HepG2 (cell line): ENCODE measurements around the gene SIDT1. TPM values are rescaled to one million over a fixed set of nuclear protein-coding genes. Genes with fewer than 3 reads are reported as not detected.

Experiments
- ZFAT ChIP-seq: sonication (generic); formaldehyde crosslinking; conservative IDR thresholded peaks from 2 replicates; pipeline ENCODE4 v1.8.1; 2023; ENCODE audit warnings: missing genetic modification reagents, inconsistent platforms
- ZFP82 ChIP-seq: sonication (generic); formaldehyde crosslinking; IDR thresholded peaks from 2 replicates; pipeline ENCODE4 v1.5.1; 2020; ENCODE audit warnings: mild to moderate bottlenecking, missing genetic modification reagents, borderline replicate concordance
- ZNF749 ChIP-seq: sonication (generic); formaldehyde crosslinking; IDR thresholded peaks from 2 replicates; pipeline ENCODE4 v1.8.0; 2022; ENCODE audit warnings: mild to moderate bottlenecking, missing genetic modification reagents, moderate library complexity, borderline replicate concordance
- polyA plus RNA-seq, 8 experiments: library from polyadenylated mRNA; depleted of rRNA in 3 of 8; stranded (reverse) in 7 of 8; unstranded in 1 of 8; fragments of >200 nt; fragmentation: Illumina TruSeq in 4 of 8; extraction: Trizol in 4 of 8; gene quantifications; 2 replicates each; pipeline versions ENCODE4 v1.2.1 to v1.2.3, GENCODE V29; 2011 to 2016; ENCODE audit warnings: low read depth in 4 of 8, missing spikeins in 1 of 8, mixed read lengths in 1 of 8; ENCODE audit not compliant: insufficient read depth in 1 of 8
- total RNA-seq, 5 experiments: library from RNA; depleted of rRNA; stranded (reverse); fragments of >200 nt; fragmentation: Illumina TruSeq; extraction: Trizol; gene quantifications; 2 replicates each; pipeline ENCODE4 v1.2.3, GENCODE V29; 2016; ENCODE audit warnings: low read depth in 1 of 5
- TF ChIP-seq, protein P1 (sequence below): sonication (generic); formaldehyde crosslinking; IDR thresholded peaks from 2 replicates; pipeline ENCODE4 v1.4.0; 2020; ENCODE audit warnings: missing genetic modification reagents
- TF ChIP-seq, protein P2 (sequence below): sonication (generic); formaldehyde crosslinking; IDR thresholded peaks from 2 replicates; pipeline ENCODE4 v1.8.0; 2022; ENCODE audit warnings: missing genetic modification reagents, mild to moderate bottlenecking, inconsistent platforms, borderline replicate concordance
- TF ChIP-seq, protein P3 (sequence below): sonication (generic); formaldehyde crosslinking; IDR thresholded peaks from 2 replicates; pipeline ENCODE4 v1.4.0; 2020; ENCODE audit warnings: missing genetic modification reagents, borderline replicate concordance
- TF ChIP-seq, protein P4 (sequence below): sonication (generic); formaldehyde crosslinking; IDR thresholded peaks from one replicate; pipeline ENCODE4 v1.5.1; 2020; ENCODE audit warnings: mild to moderate bottlenecking, missing genetic modification reagents; ENCODE audit errors: not compliant biosample characterization

SIDT1 gene
- total and polyA plus RNA-seq, 2 of the 13 experiments (the other 11 are each of a cell fraction or from before 2014, with no cell fraction given): 0.07 TPM

DNA sequence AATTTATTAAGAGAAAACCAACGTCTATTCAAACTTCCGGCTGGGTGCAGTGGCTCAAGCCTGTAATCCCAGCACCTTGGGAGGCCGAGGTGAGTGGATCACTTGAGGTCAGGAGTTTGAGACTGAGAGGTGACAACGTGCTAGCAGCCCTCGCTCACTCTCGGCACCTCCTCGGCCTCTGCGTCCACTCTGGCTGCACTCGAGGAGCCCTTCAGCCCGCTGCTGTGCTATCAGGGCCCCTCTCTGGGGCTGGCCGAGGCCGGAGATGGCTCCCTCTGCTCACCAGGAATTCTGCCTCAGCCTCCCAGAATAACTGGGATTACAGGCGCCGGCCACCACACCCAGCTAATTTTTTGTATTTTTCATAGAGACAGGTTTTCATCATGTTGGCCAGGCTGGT, 105.4 kb downstream of the SIDT1 start (continued):
- TF ChIP-seq, protein P1, sequence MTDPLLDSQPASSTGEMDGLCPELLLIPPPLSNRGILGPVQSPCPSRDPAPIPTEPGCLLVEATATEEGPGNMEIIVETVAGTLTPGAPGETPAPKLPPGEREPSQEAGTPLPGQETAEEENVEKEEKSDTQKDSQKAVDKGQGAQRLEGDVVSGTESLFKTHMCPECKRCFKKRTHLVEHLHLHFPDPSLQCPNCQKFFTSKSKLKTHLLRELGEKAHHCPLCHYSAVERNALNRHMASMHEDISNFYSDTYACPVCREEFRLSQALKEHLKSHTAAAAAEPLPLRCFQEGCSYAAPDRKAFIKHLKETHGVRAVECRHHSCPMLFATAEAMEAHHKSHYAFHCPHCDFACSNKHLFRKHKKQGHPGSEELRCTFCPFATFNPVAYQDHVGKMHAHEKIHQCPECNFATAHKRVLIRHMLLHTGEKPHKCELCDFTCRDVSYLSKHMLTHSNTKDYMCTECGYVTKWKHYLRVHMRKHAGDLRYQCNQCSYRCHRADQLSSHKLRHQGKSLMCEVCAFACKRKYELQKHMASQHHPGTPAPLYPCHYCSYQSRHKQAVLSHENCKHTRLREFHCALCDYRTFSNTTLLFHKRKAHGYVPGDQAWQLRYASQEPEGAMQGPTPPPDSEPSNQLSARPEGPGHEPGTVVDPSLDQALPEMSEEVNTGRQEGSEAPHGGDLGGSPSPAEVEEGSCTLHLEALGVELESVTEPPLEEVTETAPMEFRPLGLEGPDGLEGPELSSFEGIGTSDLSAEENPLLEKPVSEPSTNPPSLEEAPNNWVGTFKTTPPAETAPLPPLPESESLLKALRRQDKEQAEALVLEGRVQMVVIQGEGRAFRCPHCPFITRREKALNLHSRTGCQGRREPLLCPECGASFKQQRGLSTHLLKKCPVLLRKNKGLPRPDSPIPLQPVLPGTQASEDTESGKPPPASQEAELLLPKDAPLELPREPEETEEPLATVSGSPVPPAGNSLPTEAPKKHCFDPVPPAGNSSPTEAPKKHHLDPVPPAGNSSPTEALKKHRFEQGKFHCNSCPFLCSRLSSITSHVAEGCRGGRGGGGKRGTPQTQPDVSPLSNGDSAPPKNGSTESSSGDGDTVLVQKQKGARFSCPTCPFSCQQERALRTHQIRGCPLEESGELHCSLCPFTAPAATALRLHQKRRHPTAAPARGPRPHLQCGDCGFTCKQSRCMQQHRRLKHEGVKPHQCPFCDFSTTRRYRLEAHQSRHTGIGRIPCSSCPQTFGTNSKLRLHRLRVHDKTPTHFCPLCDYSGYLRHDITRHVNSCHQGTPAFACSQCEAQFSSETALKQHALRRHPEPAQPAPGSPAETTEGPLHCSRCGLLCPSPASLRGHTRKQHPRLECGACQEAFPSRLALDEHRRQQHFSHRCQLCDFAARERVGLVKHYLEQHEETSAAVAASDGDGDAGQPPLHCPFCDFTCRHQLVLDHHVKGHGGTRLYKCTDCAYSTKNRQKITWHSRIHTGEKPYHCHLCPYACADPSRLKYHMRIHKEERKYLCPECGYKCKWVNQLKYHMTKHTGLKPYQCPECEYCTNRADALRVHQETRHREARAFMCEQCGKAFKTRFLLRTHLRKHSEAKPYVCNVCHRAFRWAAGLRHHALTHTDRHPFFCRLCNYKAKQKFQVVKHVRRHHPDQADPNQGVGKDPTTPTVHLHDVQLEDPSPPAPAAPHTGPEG: no peak
- TF ChIP-seq, protein P2, sequence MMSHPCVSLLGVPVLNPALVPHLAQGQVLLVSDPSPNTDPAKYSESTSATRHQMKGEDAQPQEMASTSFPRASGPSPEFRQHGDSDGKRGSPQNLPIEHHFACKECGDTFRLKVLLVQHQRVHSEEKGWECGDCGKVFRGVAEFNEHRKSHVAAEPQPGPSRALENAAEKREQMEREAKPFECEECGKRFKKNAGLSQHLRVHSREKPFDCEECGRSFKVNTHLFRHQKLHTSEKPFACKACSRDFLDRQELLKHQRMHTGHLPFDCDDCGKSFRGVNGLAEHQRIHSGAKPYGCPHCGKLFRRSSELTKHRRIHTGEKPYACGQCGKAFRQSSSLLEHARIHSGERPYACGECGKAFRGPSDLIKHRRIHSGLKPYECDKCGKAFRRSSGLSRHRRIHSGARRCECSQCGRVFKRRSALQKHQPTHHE (CRISPR knock-in tag): no peak
- TF ChIP-seq ZFP82 (CRISPR knock-in tag) (no peak), ZFAT (CRISPR knock-in tag) (no peak), ZNF749 (CRISPR knock-in tag) (no peak)
- TF ChIP-seq, protein P3, sequence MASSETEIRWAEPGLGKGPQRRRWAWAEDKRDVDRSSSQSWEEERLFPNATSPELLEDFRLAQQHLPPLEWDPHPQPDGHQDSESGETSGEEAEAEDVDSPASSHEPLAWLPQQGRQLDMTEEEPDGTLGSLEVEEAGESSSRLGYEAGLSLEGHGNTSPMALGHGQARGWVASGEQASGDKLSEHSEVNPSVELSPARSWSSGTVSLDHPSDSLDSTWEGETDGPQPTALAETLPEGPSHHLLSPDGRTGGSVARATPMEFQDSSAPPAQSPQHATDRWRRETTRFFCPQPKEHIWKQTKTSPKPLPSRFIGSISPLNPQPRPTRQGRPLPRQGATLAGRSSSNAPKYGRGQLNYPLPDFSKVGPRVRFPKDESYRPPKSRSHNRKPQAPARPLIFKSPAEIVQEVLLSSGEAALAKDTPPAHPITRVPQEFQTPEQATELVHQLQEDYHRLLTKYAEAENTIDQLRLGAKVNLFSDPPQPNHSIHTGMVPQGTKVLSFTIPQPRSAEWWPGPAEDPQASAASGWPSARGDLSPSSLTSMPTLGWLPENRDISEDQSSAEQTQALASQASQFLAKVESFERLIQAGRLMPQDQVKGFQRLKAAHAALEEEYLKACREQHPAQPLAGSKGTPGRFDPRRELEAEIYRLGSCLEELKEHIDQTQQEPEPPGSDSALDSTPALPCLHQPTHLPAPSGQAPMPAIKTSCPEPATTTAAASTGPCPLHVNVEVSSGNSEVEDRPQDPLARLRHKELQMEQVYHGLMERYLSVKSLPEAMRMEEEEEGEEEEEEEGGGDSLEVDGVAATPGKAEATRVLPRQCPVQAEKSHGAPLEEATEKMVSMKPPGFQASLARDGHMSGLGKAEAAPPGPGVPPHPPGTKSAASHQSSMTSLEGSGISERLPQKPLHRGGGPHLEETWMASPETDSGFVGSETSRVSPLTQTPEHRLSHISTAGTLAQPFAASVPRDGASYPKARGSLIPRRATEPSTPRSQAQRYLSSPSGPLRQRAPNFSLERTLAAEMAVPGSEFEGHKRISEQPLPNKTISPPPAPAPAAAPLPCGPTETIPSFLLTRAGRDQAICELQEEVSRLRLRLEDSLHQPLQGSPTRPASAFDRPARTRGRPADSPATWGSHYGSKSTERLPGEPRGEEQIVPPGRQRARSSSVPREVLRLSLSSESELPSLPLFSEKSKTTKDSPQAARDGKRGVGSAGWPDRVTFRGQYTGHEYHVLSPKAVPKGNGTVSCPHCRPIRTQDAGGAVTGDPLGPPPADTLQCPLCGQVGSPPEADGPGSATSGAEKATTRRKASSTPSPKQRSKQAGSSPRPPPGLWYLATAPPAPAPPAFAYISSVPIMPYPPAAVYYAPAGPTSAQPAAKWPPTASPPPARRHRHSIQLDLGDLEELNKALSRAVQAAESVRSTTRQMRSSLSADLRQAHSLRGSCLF (CRISPR knock-in tag): no peak
- TF ChIP-seq, protein P4, sequence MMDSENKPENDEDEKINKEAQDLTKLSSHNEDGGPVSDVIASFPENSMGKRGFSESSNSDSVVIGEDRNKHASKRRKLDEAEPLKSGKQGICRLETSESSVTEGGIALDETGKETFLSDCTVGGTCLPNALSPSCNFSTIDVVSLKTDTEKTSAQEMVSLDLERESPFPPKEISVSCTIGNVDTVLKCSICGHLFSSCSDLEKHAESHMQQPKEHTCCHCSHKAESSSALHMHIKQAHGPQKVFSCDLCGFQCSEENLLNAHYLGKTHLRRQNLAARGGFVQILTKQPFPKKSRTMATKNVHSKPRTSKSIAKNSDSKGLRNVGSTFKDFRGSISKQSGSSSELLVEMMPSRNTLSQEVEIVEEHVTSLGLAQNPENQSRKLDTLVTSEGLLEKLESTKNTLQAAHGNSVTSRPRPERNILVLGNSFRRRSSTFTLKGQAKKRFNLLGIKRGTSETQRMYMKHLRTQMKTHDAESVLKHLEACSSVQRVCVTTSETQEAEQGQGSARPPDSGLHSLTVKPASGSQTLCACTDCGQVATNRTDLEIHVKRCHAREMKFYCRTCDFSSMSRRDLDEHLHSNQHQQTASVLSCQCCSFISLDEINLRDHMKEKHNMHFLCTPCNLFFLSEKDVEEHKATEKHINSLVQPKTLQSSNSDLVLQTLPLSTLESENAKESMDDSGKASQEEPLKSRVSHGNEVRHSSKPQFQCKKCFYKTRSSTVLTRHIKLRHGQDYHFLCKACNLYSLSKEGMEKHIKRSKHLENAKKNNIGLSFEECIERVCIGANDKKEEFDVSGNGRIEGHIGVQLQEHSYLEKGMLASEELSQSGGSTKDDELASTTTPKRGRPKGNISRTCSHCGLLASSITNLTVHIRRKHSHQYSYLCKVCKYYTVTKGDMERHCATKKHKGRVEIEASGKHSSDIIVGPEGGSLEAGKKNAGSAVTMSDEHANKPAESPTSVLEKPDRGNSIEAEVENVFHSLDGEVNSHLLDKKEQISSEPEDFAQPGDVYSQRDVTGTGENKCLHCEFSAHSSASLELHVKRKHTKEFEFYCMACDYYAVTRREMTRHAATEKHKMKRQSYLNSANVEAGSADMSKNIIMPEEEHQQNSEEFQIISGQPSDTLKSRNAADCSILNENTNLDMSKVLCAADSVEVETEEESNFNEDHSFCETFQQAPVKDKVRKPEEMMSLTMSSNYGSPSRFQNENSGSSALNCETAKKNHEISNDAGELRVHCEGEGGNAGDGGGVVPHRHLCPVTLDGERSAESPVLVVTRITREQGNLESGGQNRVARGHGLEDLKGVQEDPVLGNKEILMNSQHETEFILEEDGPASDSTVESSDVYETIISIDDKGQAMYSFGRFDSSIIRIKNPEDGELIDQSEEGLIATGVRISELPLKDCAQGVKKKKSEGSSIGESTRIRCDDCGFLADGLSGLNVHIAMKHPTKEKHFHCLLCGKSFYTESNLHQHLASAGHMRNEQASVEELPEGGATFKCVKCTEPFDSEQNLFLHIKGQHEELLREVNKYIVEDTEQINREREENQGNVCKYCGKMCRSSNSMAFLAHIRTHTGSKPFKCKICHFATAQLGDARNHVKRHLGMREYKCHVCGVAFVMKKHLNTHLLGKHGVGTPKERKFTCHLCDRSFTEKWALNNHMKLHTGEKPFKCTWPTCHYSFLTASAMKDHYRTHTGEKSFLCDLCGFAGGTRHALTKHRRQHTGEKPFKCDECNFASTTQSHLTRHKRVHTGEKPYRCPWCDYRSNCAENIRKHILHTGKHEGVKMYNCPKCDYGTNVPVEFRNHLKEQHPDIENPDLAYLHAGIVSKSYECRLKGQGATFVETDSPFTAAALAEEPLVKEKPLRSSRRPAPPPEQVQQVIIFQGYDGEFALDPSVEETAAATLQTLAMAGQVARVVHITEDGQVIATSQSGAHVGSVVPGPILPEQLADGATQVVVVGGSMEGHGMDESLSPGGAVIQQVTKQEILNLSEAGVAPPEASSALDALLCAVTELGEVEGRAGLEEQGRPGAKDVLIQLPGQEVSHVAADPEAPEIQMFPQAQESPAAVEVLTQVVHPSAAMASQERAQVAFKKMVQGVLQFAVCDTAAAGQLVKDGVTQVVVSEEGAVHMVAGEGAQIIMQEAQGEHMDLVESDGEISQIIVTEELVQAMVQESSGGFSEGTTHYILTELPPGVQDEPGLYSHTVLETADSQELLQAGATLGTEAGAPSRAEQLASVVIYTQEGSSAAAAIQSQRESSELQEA (CRISPR knock-in tag): no peak
- TF ChIP-seq, all 625 proteins: peak for 0
